H1 (cell line): ENCODE data around the gene RASSF3. TPM values are rescaled to one million over a fixed set of nuclear protein-coding genes. Genes with fewer than 3 reads are reported as not detected.

Experiments
- HDAC2 ChIP-seq, 2 experiments: fragments of 300-600 bp in 1 of 2; sonication (generic) in 1 of 2; IDR thresholded peaks; 2 replicates each; pipeline ENCODE4 v1.6.1; 2011 to 2012; ENCODE audit warnings: low read depth in 2 of 2, low read length in 2 of 2, mild to moderate bottlenecking in 2 of 2, moderate library complexity in 2 of 2, borderline replicate concordance in 1 of 2, inconsistent platforms in 1 of 2
- HDAC6 ChIP-seq: IDR thresholded peaks from one replicate; pipeline ENCODE4 v1.7.1; 2012; ENCODE audit warnings: low read depth, mild to moderate bottlenecking, inconsistent platforms, low read length, moderate library complexity
- MAFK ChIP-seq: IDR thresholded peaks from 2 replicates; pipeline ENCODE4 v1.6.1; 2012; ENCODE audit warnings: low read depth, mild to moderate bottlenecking, improper control_type of control experiment, low read length
- SIX5 ChIP-seq: IDR thresholded peaks from 2 replicates; pipeline ENCODE4 v1.6.1; 2011; ENCODE audit warnings: mild to moderate bottlenecking, low read depth, low read length
- TAF7 ChIP-seq: optimal IDR thresholded peaks from 2 replicates; pipeline ENCODE3; 2011; ENCODE audit warnings: low read depth, mild to moderate bottlenecking, inconsistent platforms, low read length, moderate library complexity, borderline replicate concordance
- TBP ChIP-seq: IDR thresholded peaks from 2 replicates; pipeline ENCODE4 v1.6.1; 2011; ENCODE audit warnings: low read depth, low read length, improper control_type of control experiment
- polyA plus RNA-seq, 7 experiments: library from polyadenylated mRNA; depleted of rRNA in 3 of 7; stranded (reverse) in 5 of 7; unstranded in 2 of 7; fragments of >200 nt in 5 of 7; fragments of 200-250 nt in 2 of 7; gene quantifications; 1 replicate in 5 of 7; 2 replicates in 1 of 7; 4 replicates in 1 of 7; pipeline versions ENCODE4 v1.2.1 to v1.2.3, GENCODE V29; 2011 to 2013; ENCODE audit warnings: missing spikeins in 2 of 7, mixed read lengths in 2 of 7
- total RNA-seq: library from RNA; stranded (reverse); fragmentation: NEBNext Ultra II Directional; extraction: Animal tissue kit (Norgen Biotek cat#: 25700); gene quantifications from 2 replicates; pipeline ENCODE4 v1.2.1, GENCODE V29; 2021
- TF ChIP-seq, protein P1 (sequence below): IDR thresholded peaks from 2 replicates; pipeline ENCODE4 v1.6.1; 2012; ENCODE audit warnings: inconsistent platforms

RASSF3 gene
- total and polyA plus RNA-seq, 2 of the 8 experiments (the other 6 are each of a cell fraction or from before 2014, with no cell fraction given), result 19.1 to 64.3 TPM

DNA sequence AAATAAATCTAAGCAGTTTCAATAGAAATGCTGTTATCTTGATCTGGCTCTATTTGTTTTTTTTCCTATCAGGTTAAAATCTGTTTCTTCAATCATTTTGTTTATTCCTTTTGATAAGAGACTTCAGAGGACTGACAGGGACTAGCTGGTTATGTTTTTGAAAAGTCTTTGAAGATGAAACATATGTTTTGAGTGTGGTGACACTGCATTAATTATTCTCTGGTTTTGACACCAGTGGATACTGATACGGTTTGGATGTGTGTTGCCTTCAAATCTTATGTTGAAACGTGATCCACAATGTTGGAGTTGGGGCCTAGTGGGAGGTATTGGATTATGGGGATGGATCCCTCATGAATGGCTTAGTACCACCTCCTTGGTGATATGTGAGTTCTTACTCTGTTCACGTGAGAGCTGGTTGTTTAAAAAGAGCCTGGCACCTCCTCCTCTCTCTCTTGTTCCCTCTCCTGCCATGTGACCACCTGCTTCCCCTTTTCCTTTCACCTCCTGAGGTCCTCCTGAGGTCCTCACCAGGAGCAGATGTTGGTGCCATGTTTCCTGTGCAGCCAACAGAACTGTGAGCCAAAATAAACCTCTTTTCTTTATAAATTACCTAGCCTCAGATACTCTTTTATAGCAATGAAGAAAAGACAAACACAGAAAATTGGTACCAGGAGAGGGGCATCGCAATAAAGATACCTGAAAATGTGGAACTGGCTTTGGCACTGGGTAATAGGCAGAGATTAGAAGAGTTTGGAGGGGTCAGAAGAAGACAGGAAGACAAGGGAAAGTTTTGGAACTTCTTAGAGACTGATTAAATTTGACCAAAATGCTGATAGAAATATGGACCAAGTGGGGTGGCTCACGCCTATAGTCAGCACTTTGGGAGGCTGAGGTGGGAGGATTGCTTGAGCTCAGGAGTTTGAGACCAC lies 23.0 kb downstream of the RASSF3 start (continued):
- no peak for TF ChIP-seq HDAC2 (IDR thresholded peaks at IDR 0.05; ENCODE audit: borderline replicate concordance in 1 of 2, low read depth in 2 of 2, low read length in 2 of 2)
- TF ChIP-seq MAFK, result no peak
- TF ChIP-seq SIX5, result no peak
- no peak for TF ChIP-seq TAF7
- TF ChIP-seq HDAC6, result no peak
- TF ChIP-seq TBP, result no peak
- TF ChIP-seq, protein P1, sequence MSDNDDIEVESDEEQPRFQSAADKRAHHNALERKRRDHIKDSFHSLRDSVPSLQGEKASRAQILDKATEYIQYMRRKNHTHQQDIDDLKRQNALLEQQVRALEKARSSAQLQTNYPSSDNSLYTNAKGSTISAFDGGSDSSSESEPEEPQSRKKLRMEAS, result no peak
